Loucy (cell line): Measurements from ENCODE around the gene CCL26.

Experiments used
- H2AFZ ChIP-seq: fragments of 200-600 bp; sonication (generic); 2 replicates; pipeline ENCODE4 v1.6.0; 2016; ENCODE audit warnings: antibody characterized with exemption, mild to moderate bottlenecking, low read length, moderate library complexity
- H3F3A ChIP-seq: fragments of 200-600 bp; 2 replicates; pipeline ENCODE4 v1.6.0; 2016; ENCODE audit warnings: antibody characterized with exemption, low read depth, mild to moderate bottlenecking
- H3K27me3 ChIP-seq: fragments of 200-600 bp; sonication (generic); 2 replicates; pipeline ENCODE4 v1.6.1; 2014; ENCODE audit warnings: low read length, mild to moderate bottlenecking; ENCODE audit not compliant: insufficient read depth, poor library complexity, severe bottlenecking
- H3K36me3 ChIP-seq: fragments of 200-600 bp; sonication (generic); 2 replicates; pipeline ENCODE4 v1.6.1; 2016; ENCODE audit warnings: low read length; ENCODE audit not compliant: insufficient read depth
- H3K4me1 ChIP-seq: fragments of 200-600 bp; sonication (generic); 2 replicates; pipeline ENCODE4 v1.5.1; 2014; ENCODE audit warnings: low read length, mild to moderate bottlenecking; ENCODE audit not compliant: insufficient read depth, poor library complexity, severe bottlenecking
- H3K4me2 ChIP-seq: fragments of 200-600 bp; sonication (generic); 2 replicates; pipeline ENCODE4 v1.6.0; 2014; ENCODE audit warnings: antibody characterized with exemption, low read length, low read depth, mild to moderate bottlenecking; ENCODE audit not compliant: poor library complexity, severe bottlenecking
- H3K4me3 ChIP-seq: fragments of 200-600 bp; sonication (generic); 2 replicates; pipeline ENCODE4 v1.5.1; 2014; ENCODE audit warnings: low read length, mild to moderate bottlenecking, mixed read lengths; ENCODE audit not compliant: poor library complexity, severe bottlenecking
- H3K79me2 ChIP-seq: fragments of 200-600 bp; sonication (generic); 2 replicates; pipeline ENCODE4 v1.6.1; 2014; ENCODE audit warnings: low read length; ENCODE audit not compliant: insufficient read depth
- H3K9ac ChIP-seq: fragments of 200-600 bp; sonication (generic); 2 replicates; pipeline ENCODE4 v1.6.0; 2014; ENCODE audit warnings: mild to moderate bottlenecking, low read depth, low read length, moderate library complexity; ENCODE audit not compliant: poor library complexity, severe bottlenecking
- H3K9me2 ChIP-seq: fragments of 200-600 bp; sonication (generic); replicated peaks from 2 replicates; pipeline ENCODE4 v1.6.1; 2016; ENCODE audit warnings: low read depth, low read length, mixed read lengths
- H3K9me3 ChIP-seq: fragments of 200-600 bp; sonication (generic); 2 replicates; pipeline ENCODE4 v1.6.1; 2014; ENCODE audit warnings: mild to moderate bottlenecking, antibody characterized with exemption, low read length, low read depth; ENCODE audit not compliant: insufficient read depth
- H4K20me1 ChIP-seq: fragments of 200-600 bp; sonication (generic); 2 replicates; pipeline ENCODE4 v1.6.0; 2014; ENCODE audit warnings: antibody characterized with exemption, low read length, mild to moderate bottlenecking; ENCODE audit not compliant: insufficient read depth, poor library complexity, severe bottlenecking
- EZH2phosphoT487 ChIP-seq: fragments of 200-600 bp; IDR thresholded peaks from 2 replicates; pipeline ENCODE4 v1.6.1; 2018; ENCODE audit warnings: antibody characterized with exemption, mild to moderate bottlenecking, moderate library complexity, borderline replicate concordance
- TF ChIP-seq, protein P1 (sequence below): fragments of 200-600 bp; sonication (generic); conservative IDR thresholded peaks from 2 replicates; pipeline ENCODE4 v1.5.1; 2014; ENCODE audit warnings: mild to moderate bottlenecking, antibody characterized with exemption, low read length

CCL26 gene

DNA sequence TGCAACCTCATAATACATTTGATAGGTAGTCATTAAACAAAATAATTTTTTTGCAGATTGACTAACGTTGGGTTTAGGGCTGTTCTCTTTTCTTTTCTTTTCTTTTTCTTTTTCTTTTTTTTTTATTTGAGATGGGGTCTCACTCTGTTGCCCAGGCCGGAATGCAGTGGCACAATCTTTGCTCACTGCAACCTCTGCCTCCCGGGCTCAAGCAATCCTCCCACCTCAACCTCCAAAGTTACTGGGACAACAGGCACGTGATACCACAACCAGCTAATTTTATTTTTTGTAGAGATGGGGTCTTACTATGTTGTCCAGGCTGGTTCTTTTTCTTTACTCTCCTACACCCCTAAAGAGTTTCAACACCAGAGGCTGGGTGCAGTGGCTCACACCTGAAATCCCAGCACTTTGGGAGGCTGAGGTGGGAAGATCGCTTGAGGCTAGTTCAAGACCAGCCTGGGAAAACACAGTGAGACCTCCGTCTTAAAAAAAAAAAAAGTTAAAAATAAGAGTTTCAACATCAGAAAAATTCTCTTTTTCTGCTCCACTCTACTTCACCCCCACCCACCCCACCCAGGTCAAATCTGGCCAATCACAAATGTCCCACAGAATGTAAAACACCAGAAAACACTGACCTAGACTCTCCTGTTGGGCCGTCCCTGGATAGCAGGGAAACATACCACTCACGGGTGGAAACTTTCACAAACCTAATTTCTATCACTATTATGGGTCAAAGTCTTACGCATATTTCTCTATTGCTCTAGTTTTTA is 36.2 kb downstream of the CCL26 start:
- no peak overlapping the region for H3K4me3 ChIP-seq
- peaks cover 9% of the 10 kb centered on the region for H3K4me1 ChIP-seq
- H3K9ac ChIP-seq, result no peak overlapping the region
- H3K9me2 ChIP-seq, result no peaks in the 10 kb centered on the region
- no peak overlapping the region for H2AFZ ChIP-seq
- no peaks in the 10 kb centered on the region for H3F3A ChIP-seq
- no peak for TF ChIP-seq EZH2phosphoT487
- TF ChIP-seq, protein P1, sequence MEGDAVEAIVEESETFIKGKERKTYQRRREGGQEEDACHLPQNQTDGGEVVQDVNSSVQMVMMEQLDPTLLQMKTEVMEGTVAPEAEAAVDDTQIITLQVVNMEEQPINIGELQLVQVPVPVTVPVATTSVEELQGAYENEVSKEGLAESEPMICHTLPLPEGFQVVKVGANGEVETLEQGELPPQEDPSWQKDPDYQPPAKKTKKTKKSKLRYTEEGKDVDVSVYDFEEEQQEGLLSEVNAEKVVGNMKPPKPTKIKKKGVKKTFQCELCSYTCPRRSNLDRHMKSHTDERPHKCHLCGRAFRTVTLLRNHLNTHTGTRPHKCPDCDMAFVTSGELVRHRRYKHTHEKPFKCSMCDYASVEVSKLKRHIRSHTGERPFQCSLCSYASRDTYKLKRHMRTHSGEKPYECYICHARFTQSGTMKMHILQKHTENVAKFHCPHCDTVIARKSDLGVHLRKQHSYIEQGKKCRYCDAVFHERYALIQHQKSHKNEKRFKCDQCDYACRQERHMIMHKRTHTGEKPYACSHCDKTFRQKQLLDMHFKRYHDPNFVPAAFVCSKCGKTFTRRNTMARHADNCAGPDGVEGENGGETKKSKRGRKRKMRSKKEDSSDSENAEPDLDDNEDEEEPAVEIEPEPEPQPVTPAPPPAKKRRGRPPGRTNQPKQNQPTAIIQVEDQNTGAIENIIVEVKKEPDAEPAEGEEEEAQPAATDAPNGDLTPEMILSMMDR, result no peak
- H3K4me2 ChIP-seq, result no peak overlapping the region
- peaks cover 22% of the 10 kb centered on the region for H3K27me3 ChIP-seq
- H3K36me3 ChIP-seq, result no peaks in the 10 kb centered on the region
- no peaks in the 10 kb centered on the region for H3K79me2 ChIP-seq
- H3K9me3 ChIP-seq, result no peaks in the 10 kb centered on the region
- no peaks in the 10 kb centered on the region for H4K20me1 ChIP-seq

DNA sequence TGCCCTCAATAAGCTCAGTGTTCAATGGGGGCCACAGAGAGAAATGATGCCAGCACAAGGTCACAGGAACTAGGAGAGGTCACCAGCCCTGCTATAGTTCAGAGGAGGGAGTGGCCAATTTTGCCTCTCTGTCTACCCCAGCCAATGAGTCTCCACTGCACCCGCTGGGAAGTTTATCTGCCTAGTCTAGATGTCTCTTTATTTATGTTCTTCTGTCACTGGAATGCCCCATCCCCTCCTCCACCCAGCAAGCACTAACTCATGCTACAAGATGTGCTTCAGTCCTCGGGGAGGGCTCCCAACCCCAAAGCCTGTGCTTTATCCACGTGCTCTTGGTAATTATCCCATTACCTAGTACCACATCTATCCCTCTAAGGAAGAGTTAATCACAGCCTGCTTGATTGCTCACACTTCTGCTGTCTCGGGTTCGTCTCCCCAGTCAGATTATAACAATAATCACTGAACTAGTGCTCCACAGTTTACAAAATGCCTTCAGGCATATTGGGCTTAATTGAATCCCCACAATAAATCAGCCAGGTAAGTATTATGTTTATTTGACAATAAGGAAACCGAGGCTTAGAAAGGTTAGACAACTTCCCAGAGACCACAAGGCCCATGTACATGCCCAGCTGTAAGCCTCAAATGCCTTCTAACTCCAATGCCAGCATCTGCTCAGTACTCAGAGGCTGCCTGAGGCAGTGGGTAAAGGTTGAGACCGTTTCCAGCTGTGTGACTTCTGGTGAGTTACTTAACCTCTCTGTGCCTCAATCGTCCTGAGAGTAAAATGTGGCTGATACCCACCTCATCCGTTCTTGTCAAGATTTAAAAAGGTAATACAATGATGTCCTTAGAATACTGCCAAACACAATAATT is 37.2 kb downstream of the CCL26 start:
- Histone ChIP-seq H3K27me3 (peaks cover 22% of the 10 kb centered on the region), H3K36me3 (no peaks in the 10 kb centered on the region), H3K4me2 (no peak overlapping the region), H4K20me1 (no peaks in the 10 kb centered on the region), H3K4me1 (peaks cover 9% of the 10 kb centered on the region), H3F3A (no peaks in the 10 kb centered on the region), H3K9ac (no peak overlapping the region), H3K4me3 (no peak overlapping the region), H3K9me2 (no peaks in the 10 kb centered on the region), H3K79me2 (no peaks in the 10 kb centered on the region), H2AFZ (no peak overlapping the region), H3K9me3 (no peaks in the 10 kb centered on the region)
- TF ChIP-seq EZH2phosphoT487, result no peak
- TF ChIP-seq, protein P1, result no peak

DNA sequence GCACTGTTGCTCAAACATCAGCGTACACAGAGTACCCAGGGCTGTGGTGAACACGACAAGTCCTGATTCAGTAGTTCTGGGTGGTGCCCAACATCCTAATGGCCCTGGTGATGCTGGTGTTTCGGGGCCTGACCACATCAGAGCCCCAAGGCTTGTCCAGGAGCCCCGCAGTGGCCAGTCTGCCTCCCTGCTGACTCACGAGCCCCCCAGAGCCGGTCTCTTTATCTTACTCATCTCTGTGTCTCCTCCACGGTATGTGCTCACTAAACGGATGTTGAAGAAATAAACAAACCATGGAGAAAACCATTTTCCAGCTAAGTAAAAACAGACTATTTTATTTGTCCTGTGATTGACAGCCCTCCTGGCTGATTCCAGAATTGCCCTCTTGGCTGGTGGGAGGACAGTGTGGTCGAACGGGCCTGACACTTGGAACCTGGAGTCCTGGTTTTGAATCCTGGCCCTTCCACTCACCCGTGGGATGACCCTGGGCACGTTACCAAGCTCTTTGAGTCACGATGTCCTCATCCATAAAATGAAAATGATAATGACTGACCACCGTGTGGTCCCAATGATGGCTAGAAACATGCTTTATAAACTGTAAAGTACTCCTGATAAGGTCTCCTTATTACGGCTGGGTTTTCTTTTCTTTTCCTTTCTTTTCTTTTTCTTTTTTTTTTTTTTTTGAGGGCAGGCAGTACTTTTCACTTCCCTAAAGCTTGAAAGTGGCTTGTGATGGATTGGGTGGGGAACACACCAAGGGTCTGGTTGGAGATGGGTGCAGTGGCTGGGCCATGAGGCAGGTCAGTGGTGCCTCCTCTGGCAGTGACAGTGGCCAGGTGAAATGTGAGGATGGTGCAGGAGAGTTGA is 39.0 kb downstream of the CCL26 start:
- H3K36me3 ChIP-seq, result no peaks in the 10 kb centered on the region
- H3K9ac ChIP-seq, result no peak overlapping the region
- peaks cover 3% of the 10 kb centered on the region for H4K20me1 ChIP-seq
- H3K4me3 ChIP-seq, result no peak overlapping the region
- no peaks in the 10 kb centered on the region for H3K9me3 ChIP-seq
- no peak overlapping the region for H2AFZ ChIP-seq
- H3K79me2 ChIP-seq, result no peaks in the 10 kb centered on the region
- H3K27me3 ChIP-seq, result peaks cover 15% of the 10 kb centered on the region
- H3F3A ChIP-seq, result peaks cover 5% of the 10 kb centered on the region; the same call in 1 of the 2 replicates
- H3K4me2 ChIP-seq, result no peak overlapping the region
- H3K4me1 ChIP-seq, result peaks cover 11% of the 10 kb centered on the region
- no peaks in the 10 kb centered on the region for H3K9me2 ChIP-seq
- TF ChIP-seq, protein P1, result no peak
- no peak for TF ChIP-seq EZH2phosphoT487
